HepG2 (cell line): ENCODE measurements around the gene PTPN3. TPM values are rescaled to one million over a fixed set of nuclear protein-coding genes. Genes with fewer than 3 reads are reported as not detected.

ENCODE experiments used
- GLI4 ChIP-seq: sonication (generic); formaldehyde crosslinking; IDR thresholded peaks from 2 replicates; pipeline ENCODE4 v1.5.1; 2020; ENCODE audit warnings: missing genetic modification reagents, mild to moderate bottlenecking, moderate library complexity, borderline replicate concordance
- HOXD1 ChIP-seq: sonication (generic); formaldehyde crosslinking; IDR thresholded peaks from 2 replicates; pipeline ENCODE4 v1.5.0; 2020; ENCODE audit warnings: missing genetic modification reagents
- KDM4B ChIP-seq: sonication (generic); formaldehyde crosslinking; IDR thresholded peaks from 2 replicates; pipeline ENCODE4 v1.4.0; 2020; ENCODE audit warnings: missing genetic modification reagents
- NR2F6 ChIP-seq, 2 experiments: IDR thresholded peaks; 2 replicates each; pipeline ENCODE4 v1.6.1; 2016; ENCODE audit warnings: antibody characterized with exemption in 1 of 2, mild to moderate bottlenecking in 1 of 2
- RAD51 ChIP-seq: fragments of 450-650 bp; IDR thresholded peaks from 2 replicates; pipeline ENCODE4 v1.6.1; 2016; ENCODE audit warnings: borderline replicate concordance
- ZFAT ChIP-seq: sonication (generic); formaldehyde crosslinking; conservative IDR thresholded peaks from 2 replicates; pipeline ENCODE4 v1.8.1; 2023; ENCODE audit warnings: missing genetic modification reagents, inconsistent platforms
- ZNF329 ChIP-seq: sonication (generic); formaldehyde crosslinking; IDR thresholded peaks from 2 replicates; pipeline ENCODE4 v1.9.0; 2021; ENCODE audit warnings: low read depth, mild to moderate bottlenecking, missing genetic modification reagents
- ZNF431 ChIP-seq: sonication (generic); formaldehyde crosslinking; IDR thresholded peaks from 2 replicates; pipeline ENCODE4 v1.9.0; 2022; ENCODE audit warnings: missing genetic modification reagents, low read depth, mild to moderate bottlenecking, borderline replicate concordance
- ZNF451 ChIP-seq: sonication (generic); formaldehyde crosslinking; IDR thresholded peaks from 2 replicates; pipeline ENCODE4 v1.5.0; 2020; ENCODE audit warnings: mild to moderate bottlenecking, missing genetic modification reagents
- ZNF709 ChIP-seq: sonication (generic); formaldehyde crosslinking; IDR thresholded peaks from 2 replicates; pipeline ENCODE4 v1.5.0; 2020; ENCODE audit warnings: mild to moderate bottlenecking, missing genetic modification reagents
- polyA plus RNA-seq, 8 experiments: library from polyadenylated mRNA; depleted of rRNA in 3 of 8; stranded (reverse) in 7 of 8; unstranded in 1 of 8; fragments of >200 nt; fragmentation: Illumina TruSeq in 4 of 8; extraction: Trizol in 4 of 8; gene quantifications; 2 replicates each; pipeline versions ENCODE4 v1.2.1 to v1.2.3, GENCODE V29; 2011 to 2016; ENCODE audit warnings: low read depth in 4 of 8, missing spikeins in 1 of 8, mixed read lengths in 1 of 8; ENCODE audit not compliant: insufficient read depth in 1 of 8
- total RNA-seq, 5 experiments: library from RNA; depleted of rRNA; stranded (reverse); fragments of >200 nt; fragmentation: Illumina TruSeq; extraction: Trizol; gene quantifications; 2 replicates each; pipeline ENCODE4 v1.2.3, GENCODE V29; 2016; ENCODE audit warnings: low read depth in 1 of 5
- TF ChIP-seq, protein P1 (sequence below): sonication (generic); formaldehyde crosslinking; IDR thresholded peaks from 2 replicates; pipeline ENCODE4 v1.4.0; 2020; ENCODE audit warnings: missing genetic modification reagents
- TF ChIP-seq, protein P2 (sequence below): sonication (generic); formaldehyde crosslinking; IDR thresholded peaks from 2 replicates; pipeline ENCODE4 v1.5.0; 2020; ENCODE audit warnings: mild to moderate bottlenecking, missing genetic modification reagents, borderline replicate concordance
- TF ChIP-seq, protein P3 (sequence below): sonication (generic); formaldehyde crosslinking; IDR thresholded peaks from 2 replicates; pipeline ENCODE4 v1.5.0; 2020; ENCODE audit warnings: mild to moderate bottlenecking, missing genetic modification reagents

Gene PTPN3
- total and polyA plus RNA-seq, 2 of the 13 experiments (the other 11 are each of a cell fraction or from before 2014, with no cell fraction given), result 5.6 to 20.5 TPM

DNA sequence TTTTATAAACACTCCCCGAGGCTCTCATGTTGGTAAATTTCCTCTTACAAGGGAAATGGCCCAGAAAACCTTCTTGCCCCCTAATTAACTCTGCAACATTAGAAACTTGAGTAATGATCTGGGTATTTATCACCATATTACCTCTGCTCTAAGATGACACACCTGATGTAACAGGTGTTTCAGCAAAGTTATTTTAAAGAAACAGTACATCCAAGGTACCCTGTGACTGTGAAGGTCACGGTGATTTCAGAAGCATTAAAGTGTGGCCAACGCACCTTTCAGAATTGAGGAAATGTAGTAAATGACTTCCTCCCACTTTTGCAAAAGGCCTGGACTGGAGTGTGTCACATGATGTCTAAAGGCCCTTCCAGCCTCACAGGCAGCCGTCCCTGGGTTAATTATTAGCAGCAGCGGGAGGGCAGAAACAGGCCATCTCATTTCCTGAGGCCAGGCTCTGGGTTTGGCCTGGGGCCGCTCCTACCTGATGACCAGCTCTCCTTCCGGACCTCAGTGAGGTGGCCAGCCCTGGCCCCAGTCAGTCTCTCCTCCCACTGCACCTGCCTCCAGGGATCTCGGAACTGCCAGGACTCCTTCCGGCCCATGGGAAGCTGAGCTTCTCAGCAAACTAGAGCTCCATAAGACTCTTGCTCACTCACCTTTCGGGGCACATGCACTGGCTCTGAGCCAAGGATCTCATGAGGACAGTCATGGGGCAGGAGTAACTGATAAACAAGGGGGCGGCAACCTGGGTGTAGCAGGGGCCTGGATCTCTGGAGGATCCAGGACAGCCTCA, 20.7 kb downstream of the PTPN3 start (continued):
- TF ChIP-seq, protein P1, sequence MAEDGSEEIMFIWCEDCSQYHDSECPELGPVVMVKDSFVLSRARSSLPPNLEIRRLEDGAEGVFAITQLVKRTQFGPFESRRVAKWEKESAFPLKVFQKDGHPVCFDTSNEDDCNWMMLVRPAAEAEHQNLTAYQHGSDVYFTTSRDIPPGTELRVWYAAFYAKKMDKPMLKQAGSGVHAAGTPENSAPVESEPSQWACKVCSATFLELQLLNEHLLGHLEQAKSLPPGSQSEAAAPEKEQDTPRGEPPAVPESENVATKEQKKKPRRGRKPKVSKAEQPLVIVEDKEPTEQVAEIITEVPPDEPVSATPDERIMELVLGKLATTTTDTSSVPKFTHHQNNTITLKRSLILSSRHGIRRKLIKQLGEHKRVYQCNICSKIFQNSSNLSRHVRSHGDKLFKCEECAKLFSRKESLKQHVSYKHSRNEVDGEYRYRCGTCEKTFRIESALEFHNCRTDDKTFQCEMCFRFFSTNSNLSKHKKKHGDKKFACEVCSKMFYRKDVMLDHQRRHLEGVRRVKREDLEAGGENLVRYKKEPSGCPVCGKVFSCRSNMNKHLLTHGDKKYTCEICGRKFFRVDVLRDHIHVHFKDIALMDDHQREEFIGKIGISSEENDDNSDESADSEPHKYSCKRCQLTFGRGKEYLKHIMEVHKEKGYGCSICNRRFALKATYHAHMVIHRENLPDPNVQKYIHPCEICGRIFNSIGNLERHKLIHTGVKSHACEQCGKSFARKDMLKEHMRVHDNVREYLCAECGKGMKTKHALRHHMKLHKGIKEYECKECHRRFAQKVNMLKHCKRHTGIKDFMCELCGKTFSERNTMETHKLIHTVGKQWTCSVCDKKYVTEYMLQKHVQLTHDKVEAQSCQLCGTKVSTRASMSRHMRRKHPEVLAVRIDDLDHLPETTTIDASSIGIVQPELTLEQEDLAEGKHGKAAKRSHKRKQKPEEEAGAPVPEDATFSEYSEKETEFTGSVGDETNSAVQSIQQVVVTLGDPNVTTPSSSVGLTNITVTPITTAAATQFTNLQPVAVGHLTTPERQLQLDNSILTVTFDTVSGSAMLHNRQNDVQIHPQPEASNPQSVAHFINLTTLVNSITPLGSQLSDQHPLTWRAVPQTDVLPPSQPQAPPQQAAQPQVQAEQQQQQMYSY (CRISPR knock-in tag), result peak; percentile 95
- TF ChIP-seq, protein P2, sequence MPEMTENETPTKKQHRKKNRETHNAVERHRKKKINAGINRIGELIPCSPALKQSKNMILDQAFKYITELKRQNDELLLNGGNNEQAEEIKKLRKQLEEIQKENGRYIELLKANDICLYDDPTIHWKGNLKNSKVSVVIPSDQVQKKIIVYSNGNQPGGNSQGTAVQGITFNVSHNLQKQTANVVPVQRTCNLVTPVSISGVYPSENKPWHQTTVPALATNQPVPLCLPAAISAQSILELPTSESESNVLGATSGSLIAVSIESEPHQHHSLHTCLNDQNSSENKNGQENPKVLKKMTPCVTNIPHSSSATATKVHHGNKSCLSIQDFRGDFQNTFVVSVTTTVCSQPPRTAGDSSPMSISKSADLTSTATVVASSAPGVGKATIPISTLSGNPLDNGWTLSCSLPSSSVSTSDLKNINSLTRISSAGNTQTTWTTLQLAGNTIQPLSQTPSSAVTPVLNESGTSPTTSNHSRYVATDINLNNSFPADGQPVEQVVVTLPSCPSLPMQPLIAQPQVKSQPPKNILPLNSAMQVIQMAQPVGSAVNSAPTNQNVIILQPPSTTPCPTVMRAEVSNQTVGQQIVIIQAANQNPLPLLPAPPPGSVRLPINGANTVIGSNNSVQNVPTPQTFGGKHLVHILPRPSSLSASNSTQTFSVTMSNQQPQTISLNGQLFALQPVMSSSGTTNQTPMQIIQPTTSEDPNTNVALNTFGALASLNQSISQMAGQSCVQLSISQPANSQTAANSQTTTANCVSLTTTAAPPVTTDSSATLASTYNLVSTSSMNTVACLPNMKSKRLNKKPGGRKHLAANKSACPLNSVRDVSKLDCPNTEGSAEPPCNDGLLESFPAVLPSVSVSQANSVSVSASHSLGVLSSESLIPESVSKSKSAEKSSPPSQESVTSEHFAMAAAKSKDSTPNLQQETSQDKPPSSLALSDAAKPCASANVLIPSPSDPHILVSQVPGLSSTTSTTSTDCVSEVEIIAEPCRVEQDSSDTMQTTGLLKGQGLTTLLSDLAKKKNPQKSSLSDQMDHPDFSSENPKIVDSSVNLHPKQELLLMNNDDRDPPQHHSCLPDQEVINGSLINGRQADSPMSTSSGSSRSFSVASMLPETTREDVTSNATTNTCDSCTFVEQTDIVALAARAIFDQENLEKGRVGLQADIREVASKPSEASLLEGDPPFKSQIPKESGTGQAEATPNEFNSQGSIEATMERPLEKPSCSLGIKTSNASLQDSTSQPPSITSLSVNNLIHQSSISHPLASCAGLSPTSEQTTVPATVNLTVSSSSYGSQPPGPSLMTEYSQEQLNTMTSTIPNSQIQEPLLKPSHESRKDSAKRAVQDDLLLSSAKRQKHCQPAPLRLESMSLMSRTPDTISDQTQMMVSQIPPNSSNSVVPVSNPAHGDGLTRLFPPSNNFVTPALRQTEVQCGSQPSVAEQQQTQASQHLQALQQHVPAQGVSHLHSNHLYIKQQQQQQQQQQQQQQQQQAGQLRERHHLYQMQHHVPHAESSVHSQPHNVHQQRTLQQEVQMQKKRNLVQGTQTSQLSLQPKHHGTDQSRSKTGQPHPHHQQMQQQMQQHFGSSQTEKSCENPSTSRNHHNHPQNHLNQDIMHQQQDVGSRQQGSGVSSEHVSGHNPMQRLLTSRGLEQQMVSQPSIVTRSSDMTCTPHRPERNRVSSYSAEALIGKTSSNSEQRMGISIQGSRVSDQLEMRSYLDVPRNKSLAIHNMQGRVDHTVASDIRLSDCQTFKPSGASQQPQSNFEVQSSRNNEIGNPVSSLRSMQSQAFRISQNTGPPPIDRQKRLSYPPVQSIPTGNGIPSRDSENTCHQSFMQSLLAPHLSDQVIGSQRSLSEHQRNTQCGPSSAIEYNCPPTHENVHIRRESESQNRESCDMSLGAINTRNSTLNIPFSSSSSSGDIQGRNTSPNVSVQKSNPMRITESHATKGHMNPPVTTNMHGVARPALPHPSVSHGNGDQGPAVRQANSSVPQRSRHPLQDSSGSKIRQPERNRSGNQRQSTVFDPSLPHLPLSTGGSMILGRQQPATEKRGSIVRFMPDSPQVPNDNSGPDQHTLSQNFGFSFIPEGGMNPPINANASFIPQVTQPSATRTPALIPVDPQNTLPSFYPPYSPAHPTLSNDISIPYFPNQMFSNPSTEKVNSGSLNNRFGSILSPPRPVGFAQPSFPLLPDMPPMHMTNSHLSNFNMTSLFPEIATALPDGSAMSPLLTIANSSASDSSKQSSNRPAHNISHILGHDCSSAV (CRISPR knock-in tag), result no peak
- TF ChIP-seq HOXD1 (0 out of 2 replicates have a peak, but pooled peaks have one; percentile 25), GLI4 (CRISPR knock-in tag) (0 out of 2 replicates have a peak, but pooled peaks have one; percentile 38), RAD51 (peak; percentile 39; the same call in 1 of the 2 replicates), ZNF709 (CRISPR knock-in tag) (peak; percentile 47; the same call in 1 of the 2 replicates), KDM4B (CRISPR knock-in tag) (no peak), ZNF451 (no peak), ZNF329 (CRISPR knock-in tag) (0 out of 2 replicates have a peak, but pooled peaks have one; percentile 53), ZFAT (CRISPR knock-in tag) (no peak), ZNF431 (CRISPR knock-in tag) (peak; percentile 27; the same call in 1 of the 2 replicates), NR2F6 (IDR thresholded peaks at IDR 0.05) (peak; percentile 50; the same call in 1 of the 2 replicates), NR2F6 (CRISPR knock-in tag; IDR thresholded peaks at IDR 0.05) (peak; percentile 71)
- TF ChIP-seq, protein P3, sequence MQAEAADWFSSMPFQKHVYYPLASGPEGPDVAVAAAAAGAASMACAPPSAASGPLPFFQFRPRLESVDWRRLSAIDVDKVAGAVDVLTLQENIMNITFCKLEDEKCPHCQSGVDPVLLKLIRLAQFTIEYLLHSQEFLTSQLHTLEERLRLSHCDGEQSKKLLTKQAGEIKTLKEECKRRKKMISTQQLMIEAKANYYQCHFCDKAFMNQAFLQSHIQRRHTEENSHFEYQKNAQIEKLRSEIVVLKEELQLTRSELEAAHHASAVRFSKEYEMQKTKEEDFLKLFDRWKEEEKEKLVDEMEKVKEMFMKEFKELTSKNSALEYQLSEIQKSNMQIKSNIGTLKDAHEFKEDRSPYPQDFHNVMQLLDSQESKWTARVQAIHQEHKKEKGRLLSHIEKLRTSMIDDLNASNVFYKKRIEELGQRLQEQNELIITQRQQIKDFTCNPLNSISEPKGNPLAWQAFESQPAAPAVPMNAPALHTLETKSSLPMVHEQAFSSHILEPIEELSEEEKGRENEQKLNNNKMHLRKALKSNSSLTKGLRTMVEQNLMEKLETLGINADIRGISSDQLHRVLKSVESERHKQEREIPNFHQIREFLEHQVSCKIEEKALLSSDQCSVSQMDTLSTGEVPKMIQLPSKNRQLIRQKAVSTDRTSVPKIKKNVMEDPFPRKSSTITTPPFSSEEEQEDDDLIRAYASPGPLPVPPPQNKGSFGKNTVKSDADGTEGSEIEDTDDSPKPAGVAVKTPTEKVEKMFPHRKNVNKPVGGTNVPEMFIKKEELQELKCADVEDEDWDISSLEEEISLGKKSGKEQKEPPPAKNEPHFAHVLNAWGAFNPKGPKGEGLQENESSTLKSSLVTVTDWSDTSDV (CRISPR knock-in tag), result peak; percentile 42; the same call in 1 of the 2 replicates
